H9 (cell line): Measurements from ENCODE around the gene RYR3. TPM values are rescaled to one million over a fixed set of nuclear protein-coding genes. Genes with fewer than 3 reads are reported as not detected.

Experiments used
- DNase-seq: peaks from one replicate; pipeline ENCODE4 v3.0.0-alpha.2; 2017
- H2AFZ ChIP-seq: one replicate; pipeline ENCODE4 v1.6.1; 2013; ENCODE audit warnings: mild to moderate bottlenecking, low read length, control low read depth, moderate library complexity
- H2AK5ac ChIP-seq: 2 replicates; pipeline ENCODE4 v1.6.1; 2013; ENCODE audit warnings: low read length, control low read depth, mixed read lengths; ENCODE audit not compliant: insufficient read length
- H2BK120ac ChIP-seq: one replicate; pipeline ENCODE4 v1.6.1; 2013; ENCODE audit warnings: low read depth, mild to moderate bottlenecking, low read length, control low read depth, inconsistent platforms; ENCODE audit not compliant: poor library complexity, severe bottlenecking
- H2BK12ac ChIP-seq: 2 replicates; pipeline ENCODE4 v1.6.1; 2013; ENCODE audit warnings: low read length, control low read depth, mixed read lengths, low read depth; ENCODE audit not compliant: insufficient read length
- H2BK15ac ChIP-seq: 2 replicates; pipeline ENCODE4 v1.6.1; 2013; ENCODE audit warnings: low read depth, low read length, control low read depth
- H2BK20ac ChIP-seq: one replicate; pipeline ENCODE4 v1.6.1; 2013; ENCODE audit warnings: low read depth, mild to moderate bottlenecking, low read length, control low read depth, inconsistent platforms; ENCODE audit not compliant: poor library complexity, severe bottlenecking
- H2BK5ac ChIP-seq: 2 replicates; pipeline ENCODE4 v1.6.1; 2013; ENCODE audit warnings: low read length, control low read depth, mixed read lengths; ENCODE audit not compliant: insufficient read length
- H3K14ac ChIP-seq: 2 replicates; pipeline ENCODE4 v1.6.1; 2013; ENCODE audit warnings: low read length, control low read depth; ENCODE audit not compliant: insufficient read depth
- H3K18ac ChIP-seq: 2 replicates; pipeline ENCODE4 v1.6.1; 2013; ENCODE audit warnings: low read depth, mild to moderate bottlenecking, mixed read lengths, low read length, control low read depth; ENCODE audit not compliant: insufficient read length
- H3K23ac ChIP-seq: 2 replicates; pipeline ENCODE4 v1.6.1; 2013; ENCODE audit warnings: low read length, control low read depth, mixed read lengths, low read depth; ENCODE audit not compliant: insufficient read length
- H3K23me2 ChIP-seq: 2 replicates; pipeline ENCODE4 v1.6.1; 2013; ENCODE audit warnings: low read depth, mild to moderate bottlenecking, mixed read lengths, low read length, control low read depth; ENCODE audit not compliant: insufficient read length, poor library complexity, severe bottlenecking
- H3K27ac ChIP-seq: 2 replicates; pipeline ENCODE4 v1.5.1; 2013; ENCODE audit warnings: low read length, control low read depth, mixed read lengths, low read depth; ENCODE audit not compliant: insufficient read length
- H3K27me3 ChIP-seq: 2 replicates; pipeline ENCODE4 v1.6.1; 2013; ENCODE audit warnings: low read length, control low read depth, inconsistent platforms; ENCODE audit not compliant: insufficient read depth
- H3K4ac ChIP-seq: 2 replicates; pipeline ENCODE4 v1.6.1; 2013; ENCODE audit warnings: low read depth, mild to moderate bottlenecking, control low read depth, inconsistent platforms, low read length, moderate library complexity
- H3K4me1 ChIP-seq: 2 replicates; pipeline ENCODE4 v1.6.1; 2013; ENCODE audit warnings: low read length, control low read depth, inconsistent platforms; ENCODE audit not compliant: insufficient read depth
- H3K4me2 ChIP-seq: 2 replicates; pipeline ENCODE4 v1.6.1; 2013; ENCODE audit warnings: low read length, control low read depth, mixed read lengths; ENCODE audit not compliant: insufficient read length, insufficient read depth
- H3K56ac ChIP-seq: 2 replicates; pipeline ENCODE4 v1.6.1; 2013; ENCODE audit warnings: low read depth, mild to moderate bottlenecking, mixed read lengths, low read length, control low read depth; ENCODE audit not compliant: insufficient read length
- H3K79me1 ChIP-seq: 2 replicates; pipeline ENCODE4 v1.6.1; 2013; ENCODE audit warnings: low read depth, mild to moderate bottlenecking, moderate library complexity, low read length, control low read depth, inconsistent platforms; ENCODE audit not compliant: insufficient read depth, poor library complexity, severe bottlenecking
- H3K79me2 ChIP-seq: 2 replicates; pipeline ENCODE4 v1.6.1; 2013; ENCODE audit warnings: low read length, control low read depth, inconsistent platforms; ENCODE audit not compliant: insufficient read depth
- H3K9ac ChIP-seq: 2 replicates; pipeline ENCODE4 v1.6.1; 2013; ENCODE audit warnings: low read length, control low read depth, mixed read lengths; ENCODE audit not compliant: insufficient read length; ENCODE audit errors: extremely low read depth
- H3K9me3 ChIP-seq: one replicate; pipeline ENCODE4 v1.6.1; 2013; ENCODE audit warnings: low read depth, low read length, inconsistent platforms; ENCODE audit not compliant: control insufficient read depth
- H3T11ph ChIP-seq: one replicate; pipeline ENCODE4 v1.6.1; 2013; ENCODE audit warnings: mild to moderate bottlenecking, low read length, control low read depth, inconsistent platforms
- H4K20me1 ChIP-seq: one replicate; pipeline ENCODE4 v1.6.1; 2013; ENCODE audit not compliant: control insufficient read depth, insufficient read length, insufficient read depth
- H4K5ac ChIP-seq: 2 replicates; pipeline ENCODE4 v1.6.1; 2013; ENCODE audit warnings: low read depth, mild to moderate bottlenecking, mixed read lengths, low read length, control low read depth; ENCODE audit not compliant: insufficient read length
- H4K8ac ChIP-seq: replicated peaks from 2 replicates; pipeline ENCODE4 v1.6.1; 2013; ENCODE audit warnings: low read length, control low read depth, mixed read lengths, low read depth; ENCODE audit not compliant: insufficient read length
- H4K91ac ChIP-seq: 2 replicates; pipeline ENCODE4 v1.6.1; 2013; ENCODE audit warnings: low read depth, mild to moderate bottlenecking, moderate library complexity, mixed read lengths, low read length, control low read depth; ENCODE audit not compliant: insufficient read length
- H3K27ac Mint-ChIP-seq, 3 experiments: 2 replicates in 2 of 3; 3 replicates in 1 of 3; pipeline ENCODE4 v1.8.0; 2020 to 2021; ENCODE audit warnings: mixed read lengths in 3 of 3, mild to moderate bottlenecking in 1 of 3, moderate library complexity in 1 of 3
- H3K27me3 Mint-ChIP-seq: 2 replicates; pipeline ENCODE4 v1.8.0; 2021; ENCODE audit warnings: low read depth, mild to moderate bottlenecking, moderate library complexity, mixed read lengths
- H3K36me3 Mint-ChIP-seq, 3 experiments: 2 replicates in 2 of 3; 3 replicates in 1 of 3; pipeline ENCODE4 v1.8.0; 2020 to 2021; ENCODE audit warnings: low read depth in 3 of 3, mixed read lengths in 3 of 3; ENCODE audit not compliant: insufficient read depth in 1 of 3
- H3K4me1 Mint-ChIP-seq, 2 experiments: 2 replicates each; pipeline ENCODE4 v1.8.0; 2020; ENCODE audit warnings: mixed read lengths in 2 of 2
- H3K4me3 Mint-ChIP-seq, 2 experiments: 2 replicates in 1 of 2; 3 replicates in 1 of 2; pipeline ENCODE4 v1.8.0; 2020 to 2021; ENCODE audit warnings: mild to moderate bottlenecking in 2 of 2, mixed read lengths in 2 of 2, moderate library complexity in 1 of 2
- H3K9me3 Mint-ChIP-seq, 2 experiments: 2 replicates in 1 of 2; 3 replicates in 1 of 2; pipeline ENCODE4 v1.8.0; 2020; ENCODE audit warnings: mild to moderate bottlenecking in 2 of 2, mixed read lengths in 2 of 2, moderate library complexity in 1 of 2
- CTCF ChIP-seq: fragments of 200-600 bp; sonication (generic); conservative IDR thresholded peaks from 3 replicates; pipeline ENCODE4 v1.8.0; 2021; ENCODE audit warnings: antibody characterized with exemption, mild to moderate bottlenecking
- WGBS: extraction: QIAGEN DNeasy Blood & Tissue Kit; methylation state at CpG from one replicate; pipeline ENCODE4 v1.1.7; 2013; ENCODE audit warnings: missing lambda C conversion rate, low lambda C conversion rate, mixed read lengths; ENCODE audit not compliant: insufficient read length; ENCODE audit errors: extremely low coverage; 5-methylcytosine and 5-hydroxymethylcytosine counted together
- total RNA-seq: library from RNA; stranded (reverse); gene quantifications from 2 replicates; pipeline ENCODE4 v1.2.1, GENCODE V29; 2021

RYR3 gene
- total RNA-seq, 1 experiment from 2014 or later = 0.85 TPM

- H3K9me3 ChIP-seq = no peaks in the 10 kb centered on the region
- H4K20me1 ChIP-seq = no peaks in the 10 kb centered on the region
- no peak overlapping the region for H2AFZ ChIP-seq
- H3K23me2 ChIP-seq = no peaks in the 10 kb centered on the region
- no peaks in the 10 kb centered on the region for H3K79me1 ChIP-seq
- Mint-ChIP-seq H3K27me3 (peaks cover 3% of the 10 kb centered on the region; the same call in 1 of the 2 replicates), H3K9me3 (peaks cover 3 to 6% of the 10 kb centered on the region in 2 experiments; a peak in 2 of 5 replicates), H3K36me3 (peaks cover 0 to 4% (median 4%) of the 10 kb centered on the region in 3 experiments; a peak in 3 of 7 replicates), H3K27ac (no peak overlapping the region), H3K4me1 (no peaks in the 10 kb centered on the region), H3K4me3 (no peak overlapping the region)
- no peak overlapping the region for H3K56ac ChIP-seq
- no peak overlapping the region for H2BK15ac ChIP-seq
- DNase-seq = no peak
- H2BK12ac ChIP-seq = no peak overlapping the region
- H3K27me3 ChIP-seq = no peaks in the 10 kb centered on the region
- H4K8ac ChIP-seq = no peak overlapping the region
- no peak overlapping the region for H3K4me2 ChIP-seq
- no CpG with 5 or more reads among the region's 5 CpGs for WGBS
- H3K27ac ChIP-seq = no peak overlapping the region
- H3K9ac ChIP-seq = no peak overlapping the region
- H2AK5ac ChIP-seq = no peak overlapping the region
- H3K4me1 ChIP-seq = no peaks in the 10 kb centered on the region
- no peak overlapping the region for H4K5ac ChIP-seq
- no peak overlapping the region for H2BK5ac ChIP-seq
- no peak overlapping the region for H3K18ac ChIP-seq
- no peak overlapping the region for H2BK120ac ChIP-seq
- no peak overlapping the region for H2BK20ac ChIP-seq
- no peak overlapping the region for H4K91ac ChIP-seq
- no peaks in the 10 kb centered on the region for H3K79me2 ChIP-seq
- no peak overlapping the region for H3K14ac ChIP-seq
- H3T11ph ChIP-seq = no peak overlapping the region
- no peak for TF ChIP-seq CTCF
- no peak overlapping the region for H3K23ac ChIP-seq
- H3K4ac ChIP-seq = no peak overlapping the region
Observed at GRCh38 chr15:33756961-33757360, 446.2 kb downstream of the RYR3 start.
